ENCODE measurements around the gene MRPS14.

The MRPS14 gene

DNA sequence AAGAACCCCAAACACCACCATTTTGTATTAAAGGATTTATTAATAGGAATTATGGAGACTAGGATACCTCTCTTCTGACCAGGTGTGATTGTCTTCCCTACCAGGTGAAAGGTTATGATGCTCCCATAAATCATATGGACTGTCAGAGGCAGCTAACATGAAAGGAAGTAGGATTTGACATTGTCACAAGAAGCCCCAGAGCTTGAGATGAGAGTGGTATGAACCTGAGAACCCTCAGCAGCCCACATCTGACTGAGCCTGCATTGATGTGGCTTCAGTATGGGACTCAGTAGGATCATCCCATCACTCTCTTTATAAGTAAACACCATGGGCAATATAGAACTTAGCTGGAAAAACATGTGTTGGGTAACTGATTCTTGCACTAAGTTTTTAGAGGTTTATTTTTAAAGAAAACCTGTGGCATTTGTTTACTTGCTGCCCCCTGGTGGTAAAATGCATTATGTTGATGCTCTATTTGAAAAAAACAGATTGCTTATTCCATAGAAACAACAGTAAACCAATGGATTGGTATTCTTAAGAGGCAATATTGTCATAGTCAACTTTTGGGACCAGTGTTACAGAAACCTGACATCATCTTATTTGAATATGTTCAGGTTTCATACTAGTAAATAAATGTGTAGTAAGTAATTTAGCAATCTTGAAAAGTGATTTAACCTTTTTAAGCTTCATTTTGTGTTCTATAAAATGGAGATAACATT is 40.1 kb downstream of the MRPS14 start:
- FAIRE-seq: no peak

GRCh38 chr1:174976436-174977108 is 46.7 kb downstream of the MRPS14 start:
- no peak for FAIRE-seq

GRCh38 chr1:174975764-174976163 is 47.5 kb downstream of the MRPS14 start:
- no peak for FAIRE-seq

GRCh38 chr1:174974711-174975119 is 48.5 kb downstream of the MRPS14 start:
- no peak for FAIRE-seq

DNA sequence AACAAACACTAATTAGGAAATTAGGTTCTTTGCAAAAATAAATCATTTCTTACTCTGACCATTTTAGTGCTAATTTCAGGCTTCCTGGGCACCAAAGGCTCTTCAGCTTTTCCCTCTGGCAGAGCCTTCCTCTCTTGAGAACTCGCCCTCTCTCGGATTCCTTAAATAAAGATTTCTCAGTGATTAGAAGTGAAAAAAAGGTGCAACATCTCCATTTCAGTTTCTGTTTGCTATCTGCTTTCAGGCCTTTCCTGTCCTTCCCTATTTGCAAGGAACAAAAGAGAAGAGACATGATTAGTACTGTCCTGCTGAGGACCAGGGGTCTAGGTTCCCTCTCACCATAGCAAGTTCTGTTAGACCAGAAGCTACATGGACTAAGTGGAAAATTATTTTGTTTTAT is 51.3 kb downstream of the MRPS14 start:
- FAIRE-seq: no peak

GRCh38 chr1:174971466-174971865 is 51.8 kb downstream of the MRPS14 start:
- no peak for FAIRE-seq

DNA sequence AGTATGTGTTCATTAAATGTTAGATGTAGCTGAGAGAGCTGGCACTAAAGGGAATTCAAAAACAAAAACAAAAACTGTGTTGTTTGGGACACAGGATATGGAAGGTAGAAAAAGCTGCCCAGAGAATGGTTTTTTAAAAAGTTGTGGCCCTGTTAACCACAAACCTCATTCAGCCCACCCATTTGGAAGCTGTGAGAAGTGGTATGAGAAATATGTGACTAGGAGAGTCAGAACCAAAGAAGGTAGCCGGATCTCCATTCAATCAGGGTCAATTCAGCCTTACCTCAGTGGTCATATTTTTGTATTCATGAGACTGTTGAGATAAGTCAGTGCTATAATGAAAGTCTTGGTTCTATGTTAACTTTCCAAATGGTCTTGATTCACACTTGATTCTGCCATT is 53.2 kb downstream of the MRPS14 start:
- FAIRE-seq: no peak

DNA sequence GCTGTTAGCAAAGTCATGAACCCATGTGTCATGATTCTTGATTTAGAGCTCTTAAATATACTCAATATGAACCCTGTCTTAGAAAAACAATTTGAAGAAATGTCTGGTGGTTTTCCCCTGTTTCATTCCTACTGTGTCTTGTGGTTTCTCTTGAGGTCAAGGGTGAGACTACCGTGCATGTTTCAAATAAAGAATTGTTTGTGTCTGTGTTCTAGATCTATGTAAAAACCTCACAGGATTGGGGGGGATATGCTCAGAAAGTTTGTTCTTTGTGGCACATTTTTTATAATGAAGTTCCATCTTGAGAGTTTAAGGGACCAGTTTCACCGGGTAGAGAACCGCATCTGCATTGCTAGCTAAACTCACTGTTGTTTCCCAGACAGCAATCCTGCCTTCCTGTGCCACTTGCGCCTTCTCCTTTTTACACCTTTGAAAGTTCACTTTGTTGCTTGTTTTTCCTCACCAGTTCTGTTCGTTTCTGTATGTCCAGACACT is 54.4 kb downstream of the MRPS14 start:
- FAIRE-seq: no peak

DNA sequence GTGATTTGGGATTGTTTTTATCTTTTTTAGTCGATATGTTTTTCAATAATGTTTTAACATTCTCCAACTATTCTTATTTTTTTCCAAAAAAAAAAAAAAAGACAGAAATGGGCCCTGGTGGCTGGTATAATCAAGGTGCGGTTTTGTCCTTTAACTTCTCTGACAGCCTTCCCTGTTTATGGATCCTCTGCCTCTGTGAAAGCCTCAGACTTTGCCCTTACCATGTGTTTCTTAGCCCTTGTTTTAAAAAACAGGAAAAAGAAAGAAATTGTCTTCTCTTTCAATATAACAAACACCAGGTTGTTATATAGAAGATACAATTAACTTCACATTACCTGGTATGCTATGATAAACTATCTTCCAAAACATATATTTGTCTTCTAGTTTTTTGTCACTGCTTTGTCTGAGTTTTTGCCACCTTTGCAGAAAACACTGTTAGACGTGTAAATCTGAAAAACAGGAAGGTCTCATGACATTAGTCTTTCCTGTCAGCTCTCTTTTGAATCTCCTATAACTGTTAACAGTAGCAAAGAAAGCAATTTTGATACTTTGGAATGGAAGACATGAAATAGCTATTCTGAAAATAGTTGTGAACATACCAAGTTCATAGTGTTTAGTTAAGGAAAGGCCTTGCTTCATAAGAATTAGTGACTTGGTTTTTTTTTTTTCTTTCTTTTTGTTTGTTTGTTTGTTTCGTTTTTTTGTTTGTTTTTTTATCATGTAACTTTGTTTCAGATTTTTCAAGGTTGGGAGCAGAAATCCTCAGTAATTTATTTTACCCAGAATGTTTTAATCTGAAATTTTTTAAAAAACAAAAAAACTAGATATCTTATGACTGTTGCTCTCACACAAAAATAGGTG is 55.1 kb downstream of the MRPS14 start:
- peak; percentile 60 for FAIRE-seq

GRCh38 chr1:174966008-174966572 is 57.1 kb downstream of the MRPS14 start:
- FAIRE-seq: peak; percentile 24

DNA sequence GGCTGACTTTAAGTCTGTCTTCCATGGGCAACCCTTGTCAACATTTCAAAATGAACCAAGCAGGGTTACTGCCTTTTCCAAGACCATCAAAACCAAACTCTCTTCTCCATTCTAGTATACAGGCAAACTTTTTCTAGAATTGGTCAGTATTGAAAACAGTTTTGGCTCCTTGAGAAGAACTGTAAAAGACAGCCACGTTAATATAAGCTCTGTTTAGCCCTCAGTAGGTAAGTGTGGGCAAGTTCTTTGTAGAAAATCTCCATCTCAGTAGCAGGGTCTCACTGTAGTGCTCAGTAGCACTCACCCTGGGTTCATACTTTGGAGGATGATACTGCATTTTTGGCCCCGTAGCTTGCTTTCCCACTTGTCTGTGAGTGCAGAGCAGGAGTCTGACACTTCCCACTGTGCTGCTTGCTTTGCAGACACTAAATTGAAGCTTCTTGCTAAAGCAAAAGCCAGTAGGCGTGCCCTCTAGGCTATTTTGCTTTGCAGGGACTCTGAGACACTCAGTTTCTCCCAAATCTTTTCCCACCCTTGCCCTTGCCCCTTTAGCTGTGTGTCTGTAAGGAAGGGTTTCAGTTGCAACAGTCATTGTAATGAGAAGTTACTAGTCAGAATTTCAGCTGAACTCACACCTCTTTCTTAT is 57.7 kb downstream of the MRPS14 start:
- FAIRE-seq: no peak

GRCh38 chr1:174964972-174965361 is 58.3 kb downstream of the MRPS14 start:
- no peak for FAIRE-seq

GRCh38 chr1:174964261-174964971 is 58.8 kb downstream of the MRPS14 start:
- FAIRE-seq: no peak

- FAIRE-seq: no peak
Observed at GRCh38 chr1:174963529-174964125, 59.6 kb downstream of the MRPS14 start.
